Epithelial cell of proximal tubule (primary cell): Measurements from ENCODE around the gene MROH8. TPM values are rescaled to one million over a fixed set of nuclear protein-coding genes. Genes with fewer than 3 reads are reported as not detected.

Experiments
- DNase-seq: peaks from one replicate; pipeline ENCODE4 v3.0.0-alpha.2; 2011; ENCODE audit warnings: low read depth
- H3K4me3 ChIP-seq: 2 replicates; pipeline ENCODE4 v1.5.1; 2011; ENCODE audit warnings: low read depth, mild to moderate bottlenecking, low read length
- total RNA-seq: library from RNA; depleted of rRNA; stranded (reverse); fragments of >200 nt; gene quantifications from 2 replicates; pipeline ENCODE4 v1.2.3, GENCODE V29; 2015
- TF ChIP-seq, protein P1 (sequence below): conservative IDR thresholded peaks from 2 replicates; pipeline ENCODE4 v1.5.1; 2012; ENCODE audit warnings: low read depth, mild to moderate bottlenecking, low read length

The MROH8 gene
- total RNA-seq, 1 donor from 2014 or later = 1.2 TPM

DNA sequence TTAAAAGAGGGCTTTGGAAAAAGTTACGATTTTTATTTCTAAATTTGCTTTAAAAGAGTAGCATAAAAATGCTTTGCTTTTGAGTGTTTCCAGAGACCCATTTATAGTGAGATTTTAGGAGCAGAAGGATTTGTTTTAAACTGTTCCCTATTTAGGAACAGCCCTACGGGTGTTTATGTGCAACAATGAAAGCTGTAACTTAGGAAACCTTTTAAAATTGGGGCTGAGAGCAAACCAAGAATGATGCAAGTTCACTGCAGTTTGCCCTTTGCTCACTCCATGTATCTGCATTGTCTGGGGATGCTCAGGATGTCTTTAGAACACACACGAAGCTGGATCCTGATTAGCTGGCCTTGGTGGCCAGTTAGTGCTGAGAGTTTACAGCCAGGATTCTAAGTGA lies 41.4 kb upstream of the MROH8 start:
- no peak overlapping the region for H3K4me3 ChIP-seq
- no peak for DNase-seq
- TF ChIP-seq, protein P1, sequence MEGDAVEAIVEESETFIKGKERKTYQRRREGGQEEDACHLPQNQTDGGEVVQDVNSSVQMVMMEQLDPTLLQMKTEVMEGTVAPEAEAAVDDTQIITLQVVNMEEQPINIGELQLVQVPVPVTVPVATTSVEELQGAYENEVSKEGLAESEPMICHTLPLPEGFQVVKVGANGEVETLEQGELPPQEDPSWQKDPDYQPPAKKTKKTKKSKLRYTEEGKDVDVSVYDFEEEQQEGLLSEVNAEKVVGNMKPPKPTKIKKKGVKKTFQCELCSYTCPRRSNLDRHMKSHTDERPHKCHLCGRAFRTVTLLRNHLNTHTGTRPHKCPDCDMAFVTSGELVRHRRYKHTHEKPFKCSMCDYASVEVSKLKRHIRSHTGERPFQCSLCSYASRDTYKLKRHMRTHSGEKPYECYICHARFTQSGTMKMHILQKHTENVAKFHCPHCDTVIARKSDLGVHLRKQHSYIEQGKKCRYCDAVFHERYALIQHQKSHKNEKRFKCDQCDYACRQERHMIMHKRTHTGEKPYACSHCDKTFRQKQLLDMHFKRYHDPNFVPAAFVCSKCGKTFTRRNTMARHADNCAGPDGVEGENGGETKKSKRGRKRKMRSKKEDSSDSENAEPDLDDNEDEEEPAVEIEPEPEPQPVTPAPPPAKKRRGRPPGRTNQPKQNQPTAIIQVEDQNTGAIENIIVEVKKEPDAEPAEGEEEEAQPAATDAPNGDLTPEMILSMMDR = no peak

DNA sequence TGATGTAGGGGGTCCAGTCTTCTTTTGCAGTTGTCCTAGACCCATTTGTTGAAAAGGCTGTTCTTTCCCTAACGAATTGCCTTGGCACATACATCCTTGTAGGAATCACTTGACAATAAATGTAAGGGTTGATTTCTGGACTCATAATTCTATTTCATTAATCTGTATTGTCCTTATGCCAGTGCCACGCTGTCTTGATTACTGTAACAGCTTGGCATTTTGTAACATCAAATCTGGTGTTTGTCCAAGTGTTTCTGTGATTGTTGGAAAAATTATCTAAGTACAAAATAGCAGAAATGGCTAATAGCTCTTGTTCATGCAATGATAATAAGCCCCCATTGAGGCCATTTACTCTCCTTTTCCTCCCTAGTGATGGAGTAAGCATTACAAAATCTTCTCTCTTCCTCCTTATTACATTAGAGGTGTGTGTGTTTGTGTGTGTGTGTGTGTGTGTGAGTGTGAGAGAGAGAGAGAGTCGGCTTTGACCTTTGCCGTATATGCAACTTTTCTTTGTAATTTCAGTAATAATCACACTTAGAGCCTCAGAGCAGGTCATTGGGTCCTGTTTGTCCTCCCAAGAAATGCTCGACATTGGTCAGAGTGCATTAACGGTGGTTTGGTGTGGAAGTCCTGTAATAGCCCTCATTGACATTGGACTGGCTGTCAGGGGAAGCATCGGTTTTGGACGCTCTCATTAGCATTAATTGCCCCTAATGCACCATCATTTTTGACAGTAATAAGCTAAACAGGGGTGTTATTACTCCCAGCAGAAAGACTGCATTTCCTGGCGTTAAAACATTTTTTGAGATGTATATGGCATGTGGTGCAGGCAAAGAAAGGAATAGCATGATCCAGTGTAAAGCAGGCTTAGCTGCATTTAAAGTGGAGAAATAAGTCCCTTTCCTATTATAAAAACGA lies 40.7 kb upstream of the MROH8 start:
- TF ChIP-seq, protein P1 = no peak
- no peak for DNase-seq
- no peak overlapping the region for H3K4me3 ChIP-seq

DNA sequence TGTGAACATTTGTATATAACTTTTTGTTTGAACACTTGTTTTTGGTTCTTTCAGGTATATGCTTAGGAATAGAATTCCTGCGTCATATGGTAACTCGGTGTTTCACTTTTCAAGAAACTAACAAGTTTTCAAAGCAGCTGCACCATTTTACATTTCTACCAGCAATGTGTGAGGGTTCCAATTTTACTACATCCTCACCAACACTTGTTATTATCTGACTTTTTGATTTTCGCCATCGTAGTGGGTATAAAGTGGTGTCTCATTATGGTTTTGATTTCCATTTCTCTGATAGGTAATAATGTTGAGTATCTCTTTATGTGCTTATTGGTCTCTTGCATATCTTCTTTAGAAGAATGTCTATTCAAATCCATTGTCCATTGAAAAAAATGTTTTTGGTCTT lies 39.6 kb upstream of the MROH8 start:
- TF ChIP-seq, protein P1 = no peak
- DNase-seq = no peak
- H3K4me3 ChIP-seq = no peak overlapping the region

DNA sequence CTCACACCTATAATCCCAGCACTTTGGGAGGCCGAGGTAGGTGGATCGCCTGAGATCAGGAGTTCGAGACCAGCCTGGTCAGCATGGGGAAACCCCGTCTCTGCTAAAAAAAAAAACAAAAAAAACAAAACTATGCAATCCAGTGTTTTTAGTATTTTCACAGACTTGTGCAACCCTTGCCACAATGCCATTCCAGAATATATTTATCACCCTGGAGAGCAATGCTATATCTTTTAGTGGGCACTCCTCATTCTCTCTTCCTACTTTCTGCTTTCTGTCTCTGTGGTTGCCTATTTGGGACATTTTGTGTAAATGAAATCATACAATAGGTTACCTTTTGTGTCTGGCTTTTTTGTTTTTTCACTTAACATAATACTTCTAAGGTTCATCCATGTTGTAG lies 39.1 kb upstream of the MROH8 start:
- TF ChIP-seq, protein P1 = no peak
- DNase-seq = no peak

DNA sequence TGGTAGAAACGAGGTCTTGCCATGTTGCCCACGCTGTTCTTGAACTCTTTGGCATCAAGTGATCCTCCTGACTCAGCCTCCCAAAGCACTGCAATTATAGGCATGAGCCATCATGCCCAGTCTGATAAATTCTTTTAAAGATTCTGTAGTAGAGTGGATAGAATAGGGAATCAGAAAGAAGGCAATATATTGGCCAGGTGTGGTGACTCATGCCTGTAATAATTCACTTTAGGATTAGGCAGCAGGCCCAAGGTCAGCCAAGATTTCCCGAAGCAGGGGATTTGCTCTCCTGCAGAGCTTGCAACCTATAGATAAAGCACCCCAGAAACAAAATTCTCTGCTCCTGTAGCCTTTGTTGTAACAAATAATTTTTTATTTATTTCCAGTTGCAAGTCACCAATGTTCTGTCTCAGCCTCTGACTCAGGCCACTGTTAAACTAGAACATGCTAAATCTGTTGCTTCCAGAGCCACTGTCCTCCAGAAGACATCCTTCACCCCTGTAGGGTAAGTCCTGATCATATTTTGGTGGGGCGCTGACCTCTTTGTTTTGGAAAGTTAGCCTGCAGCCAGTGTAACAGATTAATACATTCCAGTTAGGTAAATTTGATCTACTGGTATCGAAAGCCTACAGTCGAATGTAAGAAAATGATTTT lies 30.4 kb upstream of the MROH8 start:
- no peak overlapping the region for H3K4me3 ChIP-seq
- no peak for DNase-seq
- TF ChIP-seq, protein P1 = no peak

More for the DNA sequence above, 39.1 kb upstream of the MROH8 start:
- H3K4me3 ChIP-seq = no peak overlapping the region

DNA sequence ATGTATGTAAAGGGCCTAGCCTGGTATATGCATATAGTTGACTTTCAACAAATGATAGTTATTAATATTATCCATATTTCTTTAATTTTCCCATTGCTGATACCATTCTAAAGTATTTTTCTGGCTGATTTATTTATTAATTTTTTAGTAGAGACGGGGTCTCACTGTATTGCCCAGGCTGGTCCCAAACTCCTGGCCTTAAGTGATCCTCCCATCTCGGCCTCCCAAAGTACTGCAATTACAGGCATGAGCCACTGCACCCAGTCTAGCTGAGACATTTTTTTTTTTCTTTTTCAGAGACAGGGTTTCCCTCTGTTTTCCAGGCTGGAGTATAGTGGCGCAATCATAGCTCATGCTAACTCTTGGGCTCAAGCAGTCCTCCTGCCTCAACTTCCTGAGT lies 29.8 kb upstream of the MROH8 start:
- H3K4me3 ChIP-seq = no peak overlapping the region
- TF ChIP-seq, protein P1 = no peak
- DNase-seq = no peak

DNA sequence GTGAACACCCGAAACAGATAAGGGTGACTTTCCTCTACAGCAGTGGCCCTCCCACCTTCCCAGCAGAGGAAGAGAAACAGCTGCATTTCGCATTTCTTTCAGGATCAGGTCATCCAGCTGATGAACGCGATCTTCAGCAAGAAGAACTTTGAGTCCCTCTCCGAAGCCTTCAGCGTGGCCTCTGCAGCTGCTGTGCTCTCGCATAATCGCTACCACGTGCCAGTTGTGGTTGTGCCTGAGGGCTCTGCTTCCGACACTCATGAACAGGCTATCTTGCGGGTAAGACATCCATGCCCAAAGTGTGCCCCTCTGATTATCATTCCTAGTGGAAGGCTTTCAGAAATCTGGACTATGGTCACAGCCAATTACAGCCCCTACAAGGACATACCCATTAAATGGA lies 27.8 kb upstream of the MROH8 start:
- TF ChIP-seq, protein P1 = no peak
- H3K4me3 ChIP-seq = no peak overlapping the region
- no peak for DNase-seq
